ENCODE results near the gene FKTN.

DNA sequence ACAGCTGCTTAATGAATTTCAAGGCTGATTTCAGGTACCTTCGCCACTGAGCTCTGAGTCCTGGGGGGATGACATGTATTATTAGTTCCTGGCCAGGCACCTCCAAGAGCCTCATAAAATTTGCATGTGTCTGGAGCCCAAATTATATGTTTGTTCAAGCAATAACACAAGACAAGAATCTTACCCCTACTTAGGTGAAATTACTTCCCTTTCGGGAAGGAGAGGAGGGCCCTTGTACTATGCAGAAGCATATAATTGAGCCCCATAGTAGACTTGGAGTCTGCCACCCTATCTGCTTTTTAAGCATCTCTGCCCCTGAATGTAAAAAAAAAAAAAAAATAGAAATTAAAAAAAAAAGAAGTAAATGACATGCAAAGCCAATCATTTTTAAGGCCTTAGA is 123.4 kb downstream of the FKTN start:
- no peak for TF ChIP-seq POLR2A (IDR thresholded peaks at IDR 0.05)
- TF ChIP-seq, protein P1, sequence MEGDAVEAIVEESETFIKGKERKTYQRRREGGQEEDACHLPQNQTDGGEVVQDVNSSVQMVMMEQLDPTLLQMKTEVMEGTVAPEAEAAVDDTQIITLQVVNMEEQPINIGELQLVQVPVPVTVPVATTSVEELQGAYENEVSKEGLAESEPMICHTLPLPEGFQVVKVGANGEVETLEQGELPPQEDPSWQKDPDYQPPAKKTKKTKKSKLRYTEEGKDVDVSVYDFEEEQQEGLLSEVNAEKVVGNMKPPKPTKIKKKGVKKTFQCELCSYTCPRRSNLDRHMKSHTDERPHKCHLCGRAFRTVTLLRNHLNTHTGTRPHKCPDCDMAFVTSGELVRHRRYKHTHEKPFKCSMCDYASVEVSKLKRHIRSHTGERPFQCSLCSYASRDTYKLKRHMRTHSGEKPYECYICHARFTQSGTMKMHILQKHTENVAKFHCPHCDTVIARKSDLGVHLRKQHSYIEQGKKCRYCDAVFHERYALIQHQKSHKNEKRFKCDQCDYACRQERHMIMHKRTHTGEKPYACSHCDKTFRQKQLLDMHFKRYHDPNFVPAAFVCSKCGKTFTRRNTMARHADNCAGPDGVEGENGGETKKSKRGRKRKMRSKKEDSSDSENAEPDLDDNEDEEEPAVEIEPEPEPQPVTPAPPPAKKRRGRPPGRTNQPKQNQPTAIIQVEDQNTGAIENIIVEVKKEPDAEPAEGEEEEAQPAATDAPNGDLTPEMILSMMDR (IDR thresholded peaks at IDR 0.05), result no peak
